Hepatocyte (in vitro differentiated cells): ENCODE measurements around the gene PRPF8. TPM values are rescaled to one million over a fixed set of nuclear protein-coding genes. Genes with fewer than 3 reads are reported as not detected.

Source experiments
- DNase-seq: peaks from one replicate; pipeline ENCODE4 v3.0.0-alpha.2; 2016; ENCODE audit warnings: low spot score
- H2AFZ ChIP-seq: fragments of 200-600 bp; sonication (generic); 2 replicates; pipeline ENCODE4 v1.6.0; 2016; ENCODE audit warnings: antibody characterized with exemption, mild to moderate bottlenecking
- H3K27ac ChIP-seq: fragments of 200-600 bp; sonication (generic); 2 replicates; pipeline ENCODE4 v1.5.1; 2016; ENCODE audit warnings: mild to moderate bottlenecking
- H3K27me3 ChIP-seq: fragments of 200-600 bp; sonication (generic); 2 replicates; pipeline ENCODE4 v1.6.1; 2016
- H3K36me3 ChIP-seq: fragments of 200-600 bp; sonication (generic); replicated peaks from 2 replicates; pipeline ENCODE4 v1.5.1; 2016; ENCODE audit warnings: low read depth; ENCODE audit not compliant: insufficient read depth
- H3K4me1 ChIP-seq: fragments of 200-600 bp; sonication (generic); 2 replicates; pipeline ENCODE4 v1.5.1; 2016; ENCODE audit warnings: mild to moderate bottlenecking, moderate library complexity; ENCODE audit not compliant: insufficient read depth
- H3K4me2 ChIP-seq: fragments of 200-600 bp; sonication (generic); 2 replicates; pipeline ENCODE4 v1.6.0; 2016
- H3K4me3 ChIP-seq: fragments of 200-600 bp; sonication (generic); 2 replicates; pipeline ENCODE4 v1.5.1; 2016; ENCODE audit warnings: mild to moderate bottlenecking
- H3K79me2 ChIP-seq: fragments of 200-600 bp; sonication (generic); 2 replicates; pipeline ENCODE4 v1.6.0; 2017; ENCODE audit warnings: mild to moderate bottlenecking
- H3K9me2 ChIP-seq: fragments of 200-600 bp; sonication (generic); replicated peaks from 2 replicates; pipeline ENCODE4 v1.6.0; 2017; ENCODE audit warnings: mild to moderate bottlenecking; ENCODE audit not compliant: insufficient read depth
- H3K9me3 ChIP-seq: fragments of 200-600 bp; sonication (generic); 2 replicates; pipeline ENCODE4 v1.5.1; 2016; ENCODE audit warnings: low read depth, mild to moderate bottlenecking
- H4K20me1 ChIP-seq: fragments of 200-600 bp; sonication (generic); 2 replicates; pipeline ENCODE4 v1.6.0; 2016; ENCODE audit warnings: mild to moderate bottlenecking; ENCODE audit not compliant: insufficient read depth, poor library complexity, severe bottlenecking
- CTCF ChIP-seq: fragments of 200-600 bp; sonication (generic); IDR thresholded peaks from 2 replicates; pipeline ENCODE4 v1.5.1; 2016; ENCODE audit warnings: antibody characterized with exemption, mild to moderate bottlenecking; ENCODE audit not compliant: poor library complexity
- EZH2 ChIP-seq: fragments of 200-600 bp; sonication (generic); IDR thresholded peaks from 2 replicates; pipeline ENCODE4 v1.6.1; 2016; ENCODE audit warnings: antibody characterized with exemption, mild to moderate bottlenecking, borderline replicate concordance
- EZH2phosphoT487 ChIP-seq: fragments of 200-600 bp; sonication (generic); IDR thresholded peaks from one replicate; pipeline ENCODE4 v1.6.1; 2018; ENCODE audit warnings: antibody characterized with exemption, mild to moderate bottlenecking, low read depth, moderate library complexity; ENCODE audit not compliant: unreplicated experiment, severe bottlenecking
- WGBS: methylation state at CpG from one replicate; pipeline ENCODE4 v1.1.6; 2016; ENCODE audit warnings: low lambda C conversion rate; ENCODE audit errors: missing lambda C conversion rate; 5-methylcytosine and 5-hydroxymethylcytosine counted together
- polyA plus RNA-seq: library from polyadenylated mRNA; unstranded; fragments of >200 nt; fragmentation: Nextera tagmentation; extraction: Ambion mirVana; gene quantifications from 2 replicates; pipeline ENCODE4 v1.2.1, GENCODE V29; 2016
- total RNA-seq: library from RNA; depleted of rRNA; stranded (reverse); fragments of >200 nt; gene quantifications from 2 replicates; pipeline ENCODE4 v1.2.3, GENCODE V29; 2014

Gene PRPF8
- total and polyA plus RNA-seq, 2 experiments from 2014 or later: 107 to 119 TPM

DNA sequence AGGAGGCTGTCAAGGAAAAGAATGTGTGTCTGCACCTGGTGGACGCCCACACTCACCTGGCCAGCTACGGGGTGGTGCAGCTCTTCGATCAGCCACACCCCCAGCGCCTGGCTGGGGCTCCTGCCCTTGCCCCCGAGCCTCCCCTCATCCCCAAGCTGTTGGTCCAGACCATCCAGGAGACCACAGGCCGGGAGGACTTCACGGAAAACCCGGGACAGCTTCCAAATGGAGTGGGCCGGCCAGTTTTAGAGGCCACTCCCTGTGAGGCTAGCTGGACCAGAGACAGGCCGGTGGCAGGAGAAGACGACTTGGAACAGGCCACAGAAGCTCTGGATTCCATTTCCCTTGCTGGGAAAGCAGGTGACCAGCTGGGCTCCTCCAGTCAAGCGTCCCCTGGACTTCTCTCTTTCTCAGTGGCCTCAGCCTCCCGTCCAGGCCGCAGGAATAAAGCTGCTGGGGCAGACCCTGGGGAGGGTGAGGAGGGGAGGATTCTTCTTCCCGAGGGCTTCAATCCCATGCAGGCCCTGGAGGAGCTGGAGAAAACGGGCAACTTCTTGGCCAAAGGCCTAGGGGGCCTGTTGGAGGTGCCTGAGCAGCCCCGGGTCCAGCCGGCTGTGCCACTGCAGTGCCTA lies 42.1 kb upstream of the PRPF8 start:
- H3K36me3 ChIP-seq: no peaks in the 10 kb centered on the region
- no peaks in the 10 kb centered on the region for H3K9me3 ChIP-seq
- H3K9me2 ChIP-seq: no peaks in the 10 kb centered on the region
- no peaks in the 10 kb centered on the region for H3K27me3 ChIP-seq
- no peak overlapping the region for H2AFZ ChIP-seq
- H3K4me1 ChIP-seq: peaks cover 24% of the 10 kb centered on the region
- WGBS: 93% methylated on average over 16 of the region's 18 CpGs
- no peak overlapping the region for H3K4me2 ChIP-seq
- no peak for TF ChIP-seq EZH2
- TF ChIP-seq CTCF: no peak
- TF ChIP-seq EZH2phosphoT487: no peak
- DNase-seq: no peak
- H3K4me3 ChIP-seq: no peak overlapping the region
- H3K79me2 ChIP-seq: peaks cover 27% of the 10 kb centered on the region
- H4K20me1 ChIP-seq: no peaks in the 10 kb centered on the region
- H3K27ac ChIP-seq: no peak overlapping the region

DNA sequence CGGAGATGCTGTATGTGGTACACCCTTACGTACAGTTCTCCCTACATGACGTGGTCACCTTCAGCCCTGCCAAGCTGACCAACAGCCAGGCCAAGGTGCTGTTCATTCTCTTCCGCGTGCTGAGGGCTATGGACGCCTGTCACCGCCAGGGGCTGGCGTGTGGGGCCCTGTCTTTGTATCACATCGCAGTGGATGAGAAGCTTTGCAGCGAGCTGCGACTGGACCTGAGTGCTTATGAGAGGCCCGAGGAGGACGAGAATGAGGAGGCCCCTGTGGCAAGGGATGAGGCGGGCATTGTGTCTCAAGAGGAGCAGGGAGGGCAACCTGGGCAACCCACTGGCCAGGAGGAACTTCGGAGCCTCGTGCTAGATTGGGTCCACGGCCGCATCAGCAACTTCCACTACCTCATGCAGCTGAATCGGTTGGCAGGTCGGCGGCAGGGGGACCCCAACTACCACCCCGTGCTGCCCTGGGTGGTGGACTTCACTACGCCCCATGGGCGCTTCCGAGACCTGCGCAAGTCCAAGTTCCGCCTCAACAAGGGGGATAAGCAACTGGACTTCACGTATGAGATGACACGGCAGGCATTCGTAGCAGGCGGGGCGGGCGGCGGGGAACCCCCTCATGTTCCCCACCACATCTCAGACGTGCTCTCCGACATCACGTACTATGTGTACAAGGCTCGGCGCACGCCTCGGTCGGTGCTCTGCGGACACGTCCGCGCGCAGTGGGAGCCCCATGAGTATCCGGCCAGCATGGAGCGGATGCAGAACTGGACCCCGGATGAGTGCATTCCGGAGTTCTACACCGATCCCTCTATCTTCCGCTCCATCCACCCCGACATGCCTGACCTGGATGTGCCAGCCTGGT lies 41.2 kb upstream of the PRPF8 start:
- no peaks in the 10 kb centered on the region for H4K20me1 ChIP-seq
- no peak overlapping the region for H2AFZ ChIP-seq
- peak overlapping the region; percentile 100 for H3K4me2 ChIP-seq
- no peak overlapping the region for H3K27ac ChIP-seq
- no peaks in the 10 kb centered on the region for H3K36me3 ChIP-seq
- TF ChIP-seq EZH2phosphoT487 (no peak), CTCF (no peak), EZH2 (no peak)
- H3K27me3 ChIP-seq: no peaks in the 10 kb centered on the region
- no peaks in the 10 kb centered on the region for H3K9me3 ChIP-seq
- peaks cover 23% of the 10 kb centered on the region for H3K4me1 ChIP-seq
- H3K9me2 ChIP-seq: no peaks in the 10 kb centered on the region
- H3K4me3 ChIP-seq: no peak overlapping the region
- no peak for DNase-seq
- H3K79me2 ChIP-seq: peaks cover 27% of the 10 kb centered on the region
- WGBS: 97% methylated on average over 50 of the region's 54 CpGs

GRCh38 chr17:1724869-1725641 lies 40.4 kb upstream of the PRPF8 start:
- Histone ChIP-seq H3K4me3 (peak overlapping the region; percentile 62), H3K4me2 (peak overlapping the region; percentile 100), H3K9me2 (no peaks in the 10 kb centered on the region), H3K79me2 (peaks cover 27% of the 10 kb centered on the region), H2AFZ (peak overlapping the region; percentile 99), H3K36me3 (no peaks in the 10 kb centered on the region), H4K20me1 (no peaks in the 10 kb centered on the region), H3K4me1 (peaks cover 18% of the 10 kb centered on the region), H3K9me3 (no peaks in the 10 kb centered on the region), H3K27me3 (no peaks in the 10 kb centered on the region), H3K27ac (peak overlapping the region; percentile 54)
- no peak for DNase-seq
- 40% methylated on average over 30 of the region's 51 CpGs for WGBS
- TF ChIP-seq CTCF (no peak), EZH2phosphoT487 (no peak), EZH2 (no peak)
